ENCODE results near the gene HSDL2.
"Not testable (repeated sequence)": the region's sequence is repeated elsewhere in the genome, so short reads cannot be mapped to it uniquely, and the experiment has no call there.

The HSDL2 gene

DNA sequence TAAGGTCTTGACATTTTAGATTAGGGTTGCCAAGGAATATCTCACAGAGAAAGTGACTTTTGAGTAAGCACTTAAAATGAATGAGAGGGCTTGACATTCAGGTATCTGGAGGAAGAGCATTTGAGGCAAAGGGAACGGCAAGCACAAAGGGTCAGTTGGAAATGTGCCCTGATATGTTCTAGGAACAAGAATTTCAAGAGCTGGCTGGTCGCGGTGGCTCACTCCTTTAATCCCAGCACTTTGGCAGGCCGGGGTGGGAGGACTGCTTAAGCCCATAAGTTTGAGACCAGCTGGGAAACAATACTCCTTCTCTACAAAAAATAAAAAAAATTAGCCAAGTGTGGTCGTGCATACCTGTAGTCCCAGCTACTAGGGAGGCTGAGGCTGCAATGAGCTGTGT lies 123.3 kb downstream of the HSDL2 start:
- DNase-seq = no peak

DNA sequence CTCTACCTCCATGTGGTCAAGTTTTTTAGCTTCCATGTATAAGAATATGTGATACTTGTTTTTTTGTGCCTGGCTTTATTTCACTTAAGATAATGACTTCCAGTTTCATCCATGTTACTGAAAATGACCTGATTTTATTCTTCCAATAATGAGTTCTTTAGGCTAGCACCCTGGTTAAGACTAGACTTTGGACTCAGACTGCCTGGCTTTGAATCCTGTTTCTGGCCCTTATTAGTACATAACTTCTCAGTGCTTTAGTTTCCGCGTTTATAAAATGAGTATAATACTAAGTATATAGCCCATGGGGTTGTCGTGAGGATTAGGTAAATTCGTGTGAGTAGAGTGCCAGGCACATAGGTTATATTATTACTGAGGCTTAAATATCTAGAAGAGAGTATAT lies 125.2 kb downstream of the HSDL2 start:
- no peak for DNase-seq

DNA sequence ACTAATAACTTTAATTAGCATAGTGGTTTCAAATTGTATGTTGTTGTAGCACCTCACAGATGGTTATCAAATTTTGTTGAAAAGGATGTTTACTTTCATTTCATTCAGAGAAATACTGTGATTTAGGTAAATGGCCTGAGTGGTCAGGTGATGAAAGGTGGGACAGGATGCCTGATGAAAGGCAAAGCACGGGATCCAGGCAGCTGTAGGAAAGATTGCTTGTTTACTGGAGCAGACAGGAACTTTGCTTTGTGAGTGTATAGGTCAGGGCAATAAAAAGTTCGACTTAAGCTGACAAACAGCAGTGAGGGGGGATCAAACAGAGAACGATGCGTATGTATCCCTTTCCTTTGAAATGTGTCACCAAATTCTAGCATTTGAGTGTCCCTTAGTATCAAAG lies 125.7 kb downstream of the HSDL2 start:
- DNase-seq = no peak

DNA sequence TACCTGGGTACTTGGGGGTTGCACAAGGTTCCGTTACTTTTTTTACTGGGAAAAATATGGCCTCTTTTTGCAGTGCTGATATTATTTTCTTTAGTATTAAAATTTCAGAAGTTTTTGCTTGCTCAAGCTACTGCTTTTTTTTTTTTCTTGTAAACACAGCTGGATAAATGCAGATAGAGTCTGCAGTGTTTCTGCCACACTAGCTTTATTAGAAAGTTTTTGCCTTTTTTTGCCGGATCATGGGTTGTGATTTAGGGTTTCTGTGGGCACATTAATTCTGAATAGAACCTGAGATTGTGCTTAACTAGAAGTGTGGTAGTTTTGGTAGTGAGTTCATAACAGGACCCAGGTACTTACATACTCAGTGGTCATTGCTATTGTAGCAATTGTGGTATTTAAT lies 126.7 kb downstream of the HSDL2 start:
- DNase-seq = no peak

DNA sequence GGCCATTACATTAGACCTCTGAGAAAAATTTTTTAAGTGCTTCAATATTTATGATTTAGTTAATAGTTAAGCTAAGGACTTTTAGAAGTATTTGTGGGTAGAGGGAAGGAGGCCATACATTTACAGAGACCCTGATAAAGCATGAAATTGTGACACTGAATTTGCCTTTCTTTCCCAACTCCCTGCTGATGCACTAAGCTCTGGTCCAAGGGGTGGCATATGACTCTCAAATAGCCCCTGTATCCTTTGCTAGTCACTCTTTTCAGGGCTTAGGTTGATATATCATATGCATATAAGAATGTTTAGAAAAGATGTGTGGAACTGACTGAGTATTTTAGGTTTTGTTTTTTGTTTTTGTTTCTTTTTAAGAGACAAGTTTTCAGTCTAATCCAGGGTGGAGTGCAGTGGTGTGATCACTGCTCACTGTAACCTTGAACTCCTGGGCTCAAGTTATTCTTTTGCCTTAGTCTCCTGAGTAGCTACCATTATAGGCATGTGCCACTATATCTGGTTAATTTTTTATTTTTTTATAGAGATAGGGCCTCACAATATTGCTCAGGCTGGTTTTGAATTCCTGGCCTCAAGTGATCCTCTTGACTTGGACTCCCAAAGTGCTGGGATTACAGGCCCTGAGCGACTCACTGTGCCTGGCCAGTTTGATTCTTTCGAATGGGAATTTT lies 127.2 kb downstream of the HSDL2 start:
- no peak for DNase-seq

DNA sequence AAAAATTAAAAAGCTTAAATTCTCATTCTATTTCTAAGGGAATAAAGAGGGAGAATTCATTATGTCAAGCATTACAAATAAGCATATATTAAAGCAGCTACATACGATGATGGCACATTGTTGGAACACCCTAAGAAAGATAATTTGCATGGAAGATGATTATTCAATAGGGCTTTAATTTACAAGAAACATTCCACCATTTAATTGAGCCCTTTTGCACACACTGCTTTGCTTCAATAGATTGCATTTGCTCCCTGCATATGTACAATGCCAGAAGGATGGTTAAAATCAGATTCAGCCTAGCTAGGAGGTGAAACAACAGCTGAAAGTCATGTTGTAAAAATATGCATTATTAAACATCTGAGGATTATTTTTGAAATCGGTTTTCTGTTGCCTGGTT lies 128.5 kb downstream of the HSDL2 start:
- no peak for DNase-seq

DNA sequence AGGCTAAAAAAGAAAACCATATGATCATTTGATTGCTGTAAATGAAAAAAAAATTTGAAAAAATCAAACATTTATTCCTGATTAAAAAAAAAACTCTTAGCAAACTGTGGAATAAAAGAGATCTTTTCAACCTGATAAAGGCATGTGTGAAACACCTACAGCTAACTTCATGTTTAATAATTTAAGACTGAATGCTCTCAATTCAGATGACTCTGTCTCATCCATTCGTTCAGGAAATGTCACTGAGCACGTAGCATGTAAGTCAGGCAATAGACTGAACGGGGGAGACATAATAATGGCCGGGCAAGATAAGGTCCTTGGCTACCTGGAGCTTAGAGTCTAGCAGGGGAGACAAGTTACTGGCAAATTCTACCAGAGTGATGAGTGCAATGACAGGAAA lies 132.5 kb downstream of the HSDL2 start:
- DNase-seq = not testable (repeated sequence)

DNA sequence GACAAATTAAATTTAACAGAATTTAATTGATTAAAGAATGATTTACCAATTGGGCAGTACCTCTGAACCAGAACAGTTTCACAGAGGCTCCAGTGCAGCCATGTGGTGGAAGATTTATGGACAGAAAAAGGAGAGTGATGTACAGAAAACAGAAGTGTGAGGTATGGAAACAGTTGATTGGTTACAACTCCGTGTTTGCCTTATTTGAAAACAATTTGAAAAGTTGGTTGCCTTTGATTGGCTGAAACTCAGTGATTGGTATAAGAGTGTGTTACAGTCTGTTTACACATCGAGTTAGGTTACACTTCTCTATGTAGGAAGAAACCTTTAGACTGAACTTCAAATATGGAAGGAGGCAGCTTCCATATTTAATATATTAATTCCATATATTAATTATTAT lies 136.9 kb downstream of the HSDL2 start:
- DNase-seq = no peak

DNA sequence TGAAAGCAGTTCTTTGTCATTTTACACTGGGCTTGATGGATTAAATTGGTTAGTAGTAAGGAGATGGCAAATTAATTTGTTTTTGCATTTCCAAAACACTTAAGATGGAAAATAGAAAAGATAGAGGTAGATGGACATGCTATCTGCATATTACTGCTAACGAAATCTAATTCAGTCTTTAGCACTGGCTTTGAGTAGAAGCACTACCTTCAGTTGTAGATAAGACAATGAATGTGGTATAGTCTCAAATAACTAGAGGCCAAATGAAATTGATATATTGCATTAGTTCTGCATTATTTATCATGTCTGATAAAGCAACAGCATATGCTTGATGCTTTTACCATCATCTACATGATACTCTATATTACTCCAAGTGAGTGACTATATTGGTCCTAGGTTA lies 140.2 kb downstream of the HSDL2 start:
- DNase-seq = no peak

DNA sequence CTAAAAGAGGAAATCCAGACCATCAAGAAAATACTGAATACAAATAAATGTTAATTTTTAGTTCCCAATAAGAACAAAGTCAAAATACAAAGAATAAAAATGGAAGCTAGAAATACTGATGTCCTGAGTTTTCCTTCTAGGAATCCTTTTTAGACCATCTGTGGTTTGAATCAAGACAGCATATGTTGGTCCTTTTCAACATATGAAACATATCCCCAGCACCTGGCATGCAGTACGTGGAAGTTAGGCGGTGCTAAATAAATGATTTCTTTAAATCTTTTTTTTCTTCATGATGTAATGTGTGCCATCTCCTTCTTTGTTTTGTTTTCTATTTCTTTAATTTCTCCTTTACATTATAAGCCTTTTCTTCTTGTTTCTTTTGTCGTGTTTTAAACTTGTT lies 140.7 kb downstream of the HSDL2 start:
- DNase-seq = no peak
